Measurements from ENCODE around the gene C6orf62.

The C6orf62 gene

DNA sequence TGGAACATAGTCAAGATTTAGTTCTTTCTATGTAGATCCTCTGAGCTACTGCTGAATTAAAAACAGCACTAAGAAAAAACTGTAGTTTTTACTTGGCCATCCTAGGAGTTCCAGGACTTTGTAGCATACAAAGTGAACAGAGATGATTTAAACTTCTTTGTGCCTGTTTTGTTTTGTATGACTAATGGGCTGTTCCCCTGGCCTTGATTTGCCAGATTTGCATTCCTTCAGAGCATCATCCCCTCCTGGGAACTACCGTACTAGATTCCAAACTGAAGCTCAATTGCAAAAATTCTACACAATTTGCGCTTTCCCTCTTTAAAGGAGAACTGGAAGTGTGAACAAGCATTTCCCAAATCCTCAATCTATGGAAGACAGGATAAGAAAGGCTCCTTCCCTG lies 29.0 kb downstream of the C6orf62 start:
- CTCF ChIA-PET, result interaction anchor here (0.7 to 2.3 kb wide), 5 partner anchors 23 to 167 kb away, joined by 3 to 15 read pairs (median 3); partner anchors contain the start of genes ACOT13 and TDP2
- H3K36me3 ChIP-seq (ENCODE audit: control insufficient read depth in 2 of 2, insufficient read depth in 1 of 2, low read length in 2 of 2), result peaks cover 0 to 9% of the 10 kb centered on the region in 2 experiments; a peak in 1 of 3 replicates
- TF ChIP-seq GLI2 (tag by site-specific recombination; IDR thresholded peaks at IDR 0.05; ENCODE audit: borderline replicate concordance, low read depth), result no peak
- TF ChIP-seq GFI1B (tag by site-specific recombination; IDR thresholded peaks at IDR 0.05), result 0 out of 2 replicates have a peak, but pooled peaks have one; percentile 19
- no peaks in the 10 kb centered on the region for H3K9me3 ChIP-seq (ENCODE audit: control insufficient read depth, insufficient read depth, low read depth, low read length)
- no peak overlapping the region for H3K27ac ChIP-seq (ENCODE audit: extremely low read depth, low read depth, low read length)
- H3K4me3 ChIP-seq (ENCODE audit: low read depth, low read length), result no peak overlapping the region
- POLR2A ChIA-PET, result no interaction called here
- peaks cover 4% of the 10 kb centered on the region; the same call in 1 of the 2 replicates for H3K4me1 ChIP-seq (ENCODE audit: control insufficient read depth, insufficient read depth, low read length)

DNA sequence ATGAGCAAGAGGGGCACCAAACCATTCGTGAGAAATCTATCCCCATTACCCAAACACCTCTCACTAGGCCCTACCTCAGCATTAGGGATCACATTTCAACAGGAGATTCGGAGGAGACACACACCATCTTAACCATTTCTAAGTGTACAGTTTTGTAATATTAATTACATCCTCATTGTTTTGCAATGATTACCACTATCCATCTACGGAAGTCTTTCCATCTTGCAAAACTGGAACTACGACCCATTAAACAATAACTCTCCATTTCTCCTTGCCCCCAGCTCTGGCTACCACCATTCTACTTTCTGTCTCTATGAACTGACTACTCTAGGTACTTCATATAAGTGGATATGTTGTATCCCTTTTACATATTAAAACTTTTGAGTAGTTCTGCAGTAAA lies 32.0 kb downstream of the C6orf62 start:
- Histone ChIP-seq H3K27ac (ENCODE audit: extremely low read depth, low read depth, low read length) (no peak overlapping the region), H3K4me1 (ENCODE audit: control insufficient read depth, insufficient read depth, low read length) (peaks cover 7% of the 10 kb centered on the region; the same call in 1 of the 2 replicates), H3K4me3 (ENCODE audit: low read depth, low read length) (no peak overlapping the region), H3K36me3 (ENCODE audit: control insufficient read depth in 2 of 2, insufficient read depth in 1 of 2, low read length in 2 of 2) (peaks cover 0 to 9% of the 10 kb centered on the region in 2 experiments; a peak in 1 of 3 replicates), H3K9me3 (ENCODE audit: control insufficient read depth, insufficient read depth, low read depth, low read length) (no peaks in the 10 kb centered on the region)
- CTCF ChIA-PET, result interaction anchor here (1.4 kb wide), 2 partner anchors 106 kb away, joined by 3 to 4 read pairs; no protein-coding TSS in a partner anchor
- POLR2A ChIA-PET, result no interaction called here
- TF ChIP-seq TRIM28 (IDR thresholded peaks at IDR 0.05; ENCODE audit: borderline replicate concordance, low read length) (no peak), ZNF670 (tag by site-specific recombination; IDR thresholded peaks at IDR 0.05; ENCODE audit: low read depth) (no peak), ZNF140 (tag by site-specific recombination; IDR thresholded peaks at IDR 0.05) (no peak), ZNF324 (tag by site-specific recombination; IDR thresholded peaks at IDR 0.05) (no peak), SP3 (tag by site-specific recombination; IDR thresholded peaks at IDR 0.05) (no peak), ZNF23 (tag by site-specific recombination; IDR thresholded peaks at IDR 0.05; ENCODE audit: borderline replicate concordance) (no peak), ZNF266 (tag by site-specific recombination; IDR thresholded peaks at IDR 0.05; ENCODE audit: low read depth) (no peak)
- TF ChIP-seq, protein P1, sequence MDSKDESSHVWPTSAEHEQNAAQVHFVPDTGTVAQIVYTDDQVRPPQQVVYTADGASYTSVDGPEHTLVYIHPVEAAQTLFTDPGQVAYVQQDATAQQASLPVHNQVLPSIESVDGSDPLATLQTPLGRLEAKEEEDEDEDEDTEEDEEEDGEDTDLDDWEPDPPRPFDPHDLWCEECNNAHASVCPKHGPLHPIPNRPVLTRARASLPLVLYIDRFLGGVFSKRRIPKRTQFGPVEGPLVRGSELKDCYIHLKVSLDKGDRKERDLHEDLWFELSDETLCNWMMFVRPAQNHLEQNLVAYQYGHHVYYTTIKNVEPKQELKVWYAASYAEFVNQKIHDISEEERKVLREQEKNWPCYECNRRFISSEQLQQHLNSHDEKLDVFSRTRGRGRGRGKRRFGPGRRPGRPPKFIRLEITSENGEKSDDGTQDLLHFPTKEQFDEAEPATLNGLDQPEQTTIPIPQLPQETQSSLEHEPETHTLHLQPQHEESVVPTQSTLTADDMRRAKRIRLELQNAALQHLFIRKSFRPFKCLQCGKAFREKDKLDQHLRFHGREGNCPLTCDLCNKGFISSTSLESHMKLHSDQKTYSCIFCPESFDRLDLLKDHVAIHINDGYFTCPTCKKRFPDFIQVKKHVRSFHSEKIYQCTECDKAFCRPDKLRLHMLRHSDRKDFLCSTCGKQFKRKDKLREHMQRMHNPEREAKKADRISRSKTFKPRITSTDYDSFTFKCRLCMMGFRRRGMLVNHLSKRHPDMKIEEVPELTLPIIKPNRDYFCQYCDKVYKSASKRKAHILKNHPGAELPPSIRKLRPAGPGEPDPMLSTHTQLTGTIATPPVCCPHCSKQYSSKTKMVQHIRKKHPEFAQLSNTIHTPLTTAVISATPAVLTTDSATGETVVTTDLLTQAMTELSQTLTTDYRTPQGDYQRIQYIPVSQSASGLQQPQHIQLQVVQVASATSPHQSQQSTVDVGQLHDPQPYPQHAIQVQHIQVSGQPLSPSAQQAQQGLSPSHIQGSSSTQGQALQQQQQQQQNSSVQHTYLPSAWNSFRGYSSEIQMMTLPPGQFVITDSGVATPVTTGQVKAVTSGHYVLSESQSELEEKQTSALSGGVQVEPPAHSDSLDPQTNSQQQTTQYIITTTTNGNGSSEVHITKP (tag by site-specific recombination; IDR thresholded peaks at IDR 0.05), result no peak
- TF ChIP-seq, protein P2, sequence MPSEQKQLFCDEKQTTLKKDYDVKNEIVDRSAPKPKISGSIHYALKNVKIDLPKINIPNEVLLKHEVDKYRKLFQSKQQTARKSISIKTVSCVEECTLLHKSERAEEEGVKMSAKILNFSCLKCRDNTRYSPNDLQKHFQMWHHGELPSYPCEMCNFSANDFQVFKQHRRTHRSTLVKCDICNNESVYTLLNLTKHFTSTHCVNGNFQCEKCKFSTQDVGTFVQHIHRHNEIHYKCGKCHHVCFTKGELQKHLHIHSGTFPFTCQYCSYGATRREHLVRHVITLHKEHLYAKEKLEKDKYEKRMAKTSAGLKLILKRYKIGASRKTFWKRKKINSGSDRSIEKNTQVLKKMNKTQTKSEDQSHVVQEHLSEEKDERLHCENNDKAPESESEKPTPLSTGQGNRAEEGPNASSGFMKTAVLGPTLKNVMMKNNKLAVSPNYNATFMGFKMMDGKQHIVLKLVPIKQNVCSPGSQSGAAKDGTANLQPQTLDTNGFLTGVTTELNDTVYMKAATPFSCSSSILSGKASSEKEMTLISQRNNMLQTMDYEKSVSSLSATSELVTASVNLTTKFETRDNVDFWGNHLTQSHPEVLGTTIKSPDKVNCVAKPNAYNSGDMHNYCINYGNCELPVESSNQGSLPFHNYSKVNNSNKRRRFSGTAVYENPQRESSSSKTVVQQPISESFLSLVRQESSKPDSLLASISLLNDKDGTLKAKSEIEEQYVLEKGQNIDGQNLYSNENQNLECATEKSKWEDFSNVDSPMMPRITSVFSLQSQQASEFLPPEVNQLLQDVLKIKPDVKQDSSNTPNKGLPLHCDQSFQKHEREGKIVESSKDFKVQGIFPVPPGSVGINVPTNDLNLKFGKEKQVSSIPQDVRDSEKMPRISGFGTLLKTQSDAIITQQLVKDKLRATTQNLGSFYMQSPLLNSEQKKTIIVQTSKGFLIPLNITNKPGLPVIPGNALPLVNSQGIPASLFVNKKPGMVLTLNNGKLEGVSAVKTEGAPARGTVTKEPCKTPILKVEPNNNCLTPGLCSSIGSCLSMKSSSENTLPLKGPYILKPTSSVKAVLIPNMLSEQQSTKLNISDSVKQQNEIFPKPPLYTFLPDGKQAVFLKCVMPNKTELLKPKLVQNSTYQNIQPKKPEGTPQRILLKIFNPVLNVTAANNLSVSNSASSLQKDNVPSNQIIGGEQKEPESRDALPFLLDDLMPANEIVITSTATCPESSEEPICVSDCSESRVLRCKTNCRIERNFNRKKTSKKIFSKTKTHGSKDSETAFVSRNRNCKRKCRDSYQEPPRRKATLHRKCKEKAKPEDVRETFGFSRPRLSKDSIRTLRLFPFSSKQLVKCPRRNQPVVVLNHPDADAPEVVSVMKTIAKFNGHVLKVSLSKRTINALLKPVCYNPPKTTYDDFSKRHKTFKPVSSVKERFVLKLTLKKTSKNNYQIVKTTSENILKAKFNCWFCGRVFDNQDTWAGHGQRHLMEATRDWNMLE (tag by site-specific recombination; conservative IDR thresholded peaks at IDR 0.05; ENCODE audit: low read depth), result no peak
- TF ChIP-seq, protein P3, sequence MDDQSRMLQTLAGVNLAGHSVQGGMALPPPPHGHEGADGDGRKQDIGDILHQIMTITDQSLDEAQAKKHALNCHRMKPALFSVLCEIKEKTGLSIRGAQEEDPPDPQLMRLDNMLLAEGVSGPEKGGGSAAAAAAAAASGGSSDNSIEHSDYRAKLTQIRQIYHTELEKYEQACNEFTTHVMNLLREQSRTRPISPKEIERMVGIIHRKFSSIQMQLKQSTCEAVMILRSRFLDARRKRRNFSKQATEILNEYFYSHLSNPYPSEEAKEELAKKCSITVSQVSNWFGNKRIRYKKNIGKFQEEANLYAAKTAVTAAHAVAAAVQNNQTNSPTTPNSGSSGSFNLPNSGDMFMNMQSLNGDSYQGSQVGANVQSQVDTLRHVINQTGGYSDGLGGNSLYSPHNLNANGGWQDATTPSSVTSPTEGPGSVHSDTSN (CRISPR knock-in tag; IDR thresholded peaks at IDR 0.05), result no peak

All from HEK293 (cell line).